Adrenal gland (tissue), 5 donors: ENCODE results near the gene TNS4.

ENCODE experiments used
- CTCF ChIP-seq, 6 experiments: fragments of 450-650 bp in 4 of 6; fragments of 200-600 bp in 2 of 6; sonication (generic) in 1 of 6; IDR thresholded peaks; 1 replicate in 5 of 6; 2 replicates in 1 of 6; pipeline versions ENCODE4 v1.5.1 to v1.8.0; 2016 to 2021; ENCODE audit warnings: antibody characterized with exemption in 6 of 6, mild to moderate bottlenecking in 2 of 6, moderate library complexity in 1 of 6
- POLR2A ChIP-seq, 2 donors: fragments of 450-650 bp; IDR thresholded peaks; one replicate each; pipeline ENCODE4 v1.6.1; 2017; ENCODE audit warnings: antibody characterized with exemption in 2 of 2, mild to moderate bottlenecking in 2 of 2, moderate library complexity in 1 of 2
- donor health status: DM: no; HTN: no; CAD: no.

- TF ChIP-seq CTCF (IDR thresholded peaks at IDR 0.05) (no peak), POLR2A (IDR thresholded peaks at IDR 0.05) (no peak)
Observed at GRCh38 chr17:40525294-40525693, 23.9 kb upstream of the TNS4 start.
